RWPE2 (cell line): ENCODE results near the gene DOCK10.

Experiments
- ATAC-seq: fragments of 200-7000 bp; cut with Tn5 transposase; 3 replicates; pipeline ENCODE4 v1.9.1; 2021; ENCODE audit warnings: low read depth
- DNase-seq: peaks from one replicate; pipeline ENCODE4 v3.0.0-alpha.2; 2020; ENCODE audit warnings: low spot score
- H3K27ac ChIP-seq: fragments of 450-650 bp; 2 replicates; pipeline ENCODE4 v1.5.1; 2017; ENCODE audit warnings: mild to moderate bottlenecking; ENCODE audit not compliant: poor library complexity, severe bottlenecking
- H3K27me3 ChIP-seq: fragments of 250-450 bp; sonication (Bioruptor Pico); 2 replicates; pipeline ENCODE4 v1.5.1; 2021; ENCODE audit warnings: mild to moderate bottlenecking, moderate library complexity; ENCODE audit not compliant: insufficient read depth, poor library complexity, severe bottlenecking
- H3K36me3 ChIP-seq: fragments of 250-450 bp; sonication (Bioruptor Pico); 2 replicates; pipeline ENCODE4 v1.5.1; 2020; ENCODE audit warnings: low read depth, mild to moderate bottlenecking, moderate library complexity
- H3K4me1 ChIP-seq: fragments of 250-450 bp; sonication (Bioruptor Pico); 2 replicates; pipeline ENCODE4 v1.5.1; 2021; ENCODE audit warnings: mild to moderate bottlenecking, moderate library complexity; ENCODE audit not compliant: insufficient read depth, poor library complexity, severe bottlenecking
- H3K4me3 ChIP-seq: fragments of 250-450 bp; sonication (Bioruptor Pico); 2 replicates; pipeline ENCODE4 v1.5.1; 2021; ENCODE audit warnings: mild to moderate bottlenecking, moderate library complexity; ENCODE audit not compliant: severe bottlenecking
- H3K9me3 ChIP-seq: fragments of 250-450 bp; sonication (Bioruptor Pico); 2 replicates; pipeline ENCODE4 v1.5.1; 2021; ENCODE audit warnings: mild to moderate bottlenecking, moderate library complexity; ENCODE audit not compliant: severe bottlenecking
- TF ChIP-seq, protein P1 (sequence below): fragments of 450-650 bp; IDR thresholded peaks from one replicate; pipeline ENCODE4 v1.5.1; 2017; ENCODE audit warnings: mild to moderate bottlenecking, moderate library complexity; ENCODE audit not compliant: poor library complexity, severe bottlenecking

DOCK10 gene

DNA sequence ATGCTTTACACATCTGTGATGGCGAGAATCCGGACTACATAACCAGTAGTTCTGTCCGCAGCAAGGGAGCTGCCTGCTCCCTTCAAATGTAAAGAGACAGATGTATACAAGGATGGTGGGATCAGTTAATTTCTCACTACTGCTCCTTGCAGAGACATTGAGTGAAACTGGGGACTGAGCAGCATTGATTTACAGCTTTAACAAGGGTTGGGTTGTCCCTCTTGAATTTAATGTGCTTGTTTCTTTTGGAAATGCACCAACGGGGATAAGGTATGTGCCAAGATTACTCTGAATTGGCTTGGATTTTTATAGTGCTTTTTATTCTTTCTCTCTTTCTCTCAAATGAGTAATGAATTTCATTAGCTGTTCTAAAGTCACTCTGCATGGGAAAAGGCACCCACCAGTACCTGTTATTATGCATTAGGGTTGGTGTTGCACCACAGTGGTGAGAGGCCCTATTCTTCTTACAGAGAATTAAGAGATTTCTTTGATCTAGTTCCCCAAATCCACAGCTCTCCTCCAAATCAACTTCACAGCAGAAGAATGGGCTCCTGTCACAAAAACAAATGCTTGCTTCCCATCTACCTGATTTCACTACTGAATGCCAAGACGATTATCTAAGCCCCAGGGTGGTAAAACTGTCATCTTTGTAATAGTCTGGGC is 107.6 kb downstream of the DOCK10 start:
- TF ChIP-seq, protein P1, sequence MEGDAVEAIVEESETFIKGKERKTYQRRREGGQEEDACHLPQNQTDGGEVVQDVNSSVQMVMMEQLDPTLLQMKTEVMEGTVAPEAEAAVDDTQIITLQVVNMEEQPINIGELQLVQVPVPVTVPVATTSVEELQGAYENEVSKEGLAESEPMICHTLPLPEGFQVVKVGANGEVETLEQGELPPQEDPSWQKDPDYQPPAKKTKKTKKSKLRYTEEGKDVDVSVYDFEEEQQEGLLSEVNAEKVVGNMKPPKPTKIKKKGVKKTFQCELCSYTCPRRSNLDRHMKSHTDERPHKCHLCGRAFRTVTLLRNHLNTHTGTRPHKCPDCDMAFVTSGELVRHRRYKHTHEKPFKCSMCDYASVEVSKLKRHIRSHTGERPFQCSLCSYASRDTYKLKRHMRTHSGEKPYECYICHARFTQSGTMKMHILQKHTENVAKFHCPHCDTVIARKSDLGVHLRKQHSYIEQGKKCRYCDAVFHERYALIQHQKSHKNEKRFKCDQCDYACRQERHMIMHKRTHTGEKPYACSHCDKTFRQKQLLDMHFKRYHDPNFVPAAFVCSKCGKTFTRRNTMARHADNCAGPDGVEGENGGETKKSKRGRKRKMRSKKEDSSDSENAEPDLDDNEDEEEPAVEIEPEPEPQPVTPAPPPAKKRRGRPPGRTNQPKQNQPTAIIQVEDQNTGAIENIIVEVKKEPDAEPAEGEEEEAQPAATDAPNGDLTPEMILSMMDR = no peak
- Histone ChIP-seq H3K4me3 (no peak overlapping the region), H3K27ac (no peak overlapping the region), H3K4me1 (no peaks in the 10 kb centered on the region), H3K9me3 (no peaks in the 10 kb centered on the region), H3K36me3 (no peaks in the 10 kb centered on the region), H3K27me3 (no peaks in the 10 kb centered on the region)
- ATAC-seq = no peak
- DNase-seq = no peak

DNA sequence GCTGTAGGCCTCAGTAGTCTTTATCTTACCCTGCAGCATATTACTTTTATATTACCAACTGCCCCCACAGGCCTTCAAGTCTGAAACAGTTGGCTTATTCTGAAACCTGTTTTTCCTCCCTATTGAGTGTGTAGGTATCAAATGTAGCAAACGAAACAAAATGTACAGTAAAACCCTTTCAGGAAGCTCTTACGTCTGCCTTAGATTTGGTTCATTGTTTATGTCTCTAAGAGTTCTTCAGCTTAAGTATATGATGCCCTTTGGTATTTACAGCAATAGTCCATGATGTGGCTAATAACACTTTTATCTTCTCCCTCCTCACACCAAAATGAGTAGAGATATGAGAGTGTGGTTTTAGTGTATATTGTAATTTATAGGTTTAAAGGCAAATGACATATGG is 108.8 kb downstream of the DOCK10 start:
- no peaks in the 10 kb centered on the region for H3K36me3 ChIP-seq
- TF ChIP-seq, protein P1 = no peak
- no peaks in the 10 kb centered on the region for H3K27me3 ChIP-seq
- ATAC-seq = no peak
- H3K27ac ChIP-seq = no peak overlapping the region
- H3K4me1 ChIP-seq = no peaks in the 10 kb centered on the region
- H3K9me3 ChIP-seq = no peaks in the 10 kb centered on the region
- no peak for DNase-seq
- no peak overlapping the region for H3K4me3 ChIP-seq

DNA sequence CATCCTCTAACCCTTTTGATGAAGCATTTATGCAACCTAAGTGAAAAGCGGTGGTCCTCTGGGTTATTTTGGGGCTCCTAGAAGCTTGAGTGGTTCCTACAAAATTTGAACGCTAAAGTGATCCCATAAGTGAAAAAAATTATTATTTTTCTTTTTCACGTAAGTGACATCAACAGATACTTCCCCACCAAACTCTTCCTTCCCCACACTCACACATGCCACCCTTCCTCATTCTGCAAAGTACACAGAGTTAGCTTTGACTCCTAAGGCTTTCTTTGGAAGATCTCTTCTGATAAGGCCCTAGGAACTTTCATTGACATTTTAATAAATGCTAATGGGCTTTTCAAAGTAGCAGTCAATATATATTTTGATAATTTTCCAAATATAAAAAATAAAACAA is 109.7 kb downstream of the DOCK10 start:
- DNase-seq (no peak), ATAC-seq (no peak)
- Histone ChIP-seq H3K27ac (no peak overlapping the region), H3K27me3 (no peaks in the 10 kb centered on the region), H3K4me3 (no peak overlapping the region), H3K4me1 (no peaks in the 10 kb centered on the region), H3K36me3 (no peaks in the 10 kb centered on the region), H3K9me3 (no peaks in the 10 kb centered on the region)
- TF ChIP-seq, protein P1 = no peak

DNA sequence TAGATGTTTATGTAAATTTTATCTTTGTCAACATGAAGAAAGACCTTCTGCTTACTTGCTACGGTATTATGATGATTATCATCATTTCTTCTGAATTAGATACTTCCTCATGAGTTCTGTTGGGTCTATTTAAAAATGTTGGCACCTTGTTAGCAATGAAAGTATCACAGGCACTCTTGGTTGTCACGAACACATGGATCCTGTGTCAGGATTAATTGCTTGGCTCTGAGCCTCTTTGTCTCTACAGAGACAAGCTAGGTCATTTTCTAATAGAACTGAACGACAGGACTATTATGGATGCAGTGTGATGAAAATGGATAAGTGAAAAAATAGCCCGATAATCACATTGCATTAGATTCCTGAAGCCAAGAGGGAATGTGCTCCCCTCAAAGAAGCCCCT is 110.3 kb downstream of the DOCK10 start:
- TF ChIP-seq, protein P1 = no peak
- ATAC-seq (no peak), DNase-seq (no peak)
- no peaks in the 10 kb centered on the region for H3K27me3 ChIP-seq
- no peak overlapping the region for H3K27ac ChIP-seq
- no peaks in the 10 kb centered on the region for H3K36me3 ChIP-seq
- no peak overlapping the region for H3K4me3 ChIP-seq
- H3K4me1 ChIP-seq = no peaks in the 10 kb centered on the region
- H3K9me3 ChIP-seq = no peaks in the 10 kb centered on the region

DNA sequence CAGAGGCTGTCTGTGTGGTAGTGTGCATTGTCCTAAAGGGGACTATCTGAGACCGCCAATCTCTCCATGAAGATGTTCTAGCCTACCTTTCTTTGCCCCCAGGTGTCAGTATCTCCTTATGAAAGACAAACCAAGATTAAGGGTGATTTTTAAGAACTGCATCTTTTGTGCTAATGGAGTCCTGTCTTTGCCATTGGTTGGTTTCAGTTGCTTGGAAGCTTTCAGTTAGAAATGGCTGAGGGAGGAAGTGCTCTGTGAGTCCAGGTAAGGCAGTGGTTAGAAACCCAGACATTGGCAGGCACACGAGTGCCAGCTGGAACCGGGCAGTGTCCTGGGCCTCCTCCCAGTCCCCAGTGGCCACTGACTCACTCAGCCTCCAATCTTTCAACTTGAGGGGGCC is 111.3 kb downstream of the DOCK10 start:
- Histone ChIP-seq H3K4me3 (no peak overlapping the region), H3K36me3 (no peaks in the 10 kb centered on the region), H3K27ac (no peak overlapping the region), H3K27me3 (no peaks in the 10 kb centered on the region), H3K4me1 (no peaks in the 10 kb centered on the region), H3K9me3 (no peaks in the 10 kb centered on the region)
- DNase-seq (no peak), ATAC-seq (no peak)
- TF ChIP-seq, protein P1 = no peak
